ENCODE results near the gene SEC11C. TPM values are rescaled to one million over a fixed set of nuclear protein-coding genes. Genes with fewer than 3 reads are reported as not detected.

The SEC11C gene
- total RNA-seq, 1 experiment from 2014 or later: 50.6 TPM

DNA sequence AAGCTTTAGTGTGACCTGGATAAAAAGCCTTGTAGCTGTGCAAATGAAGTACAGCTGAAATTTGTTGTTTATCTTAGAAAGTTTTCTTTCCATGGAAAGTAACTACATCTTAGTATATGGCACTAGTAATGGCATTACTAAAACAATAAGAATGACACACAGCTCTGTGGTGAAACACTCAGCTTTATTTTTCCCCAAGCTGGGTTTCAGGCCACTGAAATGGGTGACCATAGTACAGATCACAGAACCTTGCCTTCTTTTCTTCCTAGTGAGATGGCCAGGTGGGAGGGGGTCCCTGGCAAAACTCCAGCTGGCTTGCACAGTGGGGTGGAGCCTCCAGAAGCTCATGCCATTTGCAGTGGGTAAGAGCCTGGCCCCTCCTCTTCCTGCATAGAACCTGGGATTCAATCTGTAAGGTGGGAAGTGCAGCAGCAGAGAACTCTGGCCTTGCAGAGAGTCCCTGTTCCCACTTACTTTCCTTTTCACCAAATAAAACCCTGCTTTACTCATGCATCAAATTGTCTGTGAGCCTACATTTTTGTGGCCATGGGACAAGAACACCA lies 62.7 kb downstream of the SEC11C start:
- H2AFZ ChIP-seq (ENCODE audit: low read length): no peak overlapping the region
- H3K27ac ChIP-seq (ENCODE audit: low read length): no peak overlapping the region
- H3F3A ChIP-seq (ENCODE audit: low read length, unreplicated experiment): no peaks in the 10 kb centered on the region
- H3K9me2 ChIP-seq (replicated peaks; ENCODE audit: low read length): no peaks in the 10 kb centered on the region
- TF ChIP-seq EZH2phosphoT487 (IDR thresholded peaks at IDR 0.05; ENCODE audit: borderline replicate concordance, low read length) (no peak), EZH2 (IDR thresholded peaks at IDR 0.05; ENCODE audit: low read length, unreplicated experiment) (no peak)
- TF ChIP-seq, protein P1, sequence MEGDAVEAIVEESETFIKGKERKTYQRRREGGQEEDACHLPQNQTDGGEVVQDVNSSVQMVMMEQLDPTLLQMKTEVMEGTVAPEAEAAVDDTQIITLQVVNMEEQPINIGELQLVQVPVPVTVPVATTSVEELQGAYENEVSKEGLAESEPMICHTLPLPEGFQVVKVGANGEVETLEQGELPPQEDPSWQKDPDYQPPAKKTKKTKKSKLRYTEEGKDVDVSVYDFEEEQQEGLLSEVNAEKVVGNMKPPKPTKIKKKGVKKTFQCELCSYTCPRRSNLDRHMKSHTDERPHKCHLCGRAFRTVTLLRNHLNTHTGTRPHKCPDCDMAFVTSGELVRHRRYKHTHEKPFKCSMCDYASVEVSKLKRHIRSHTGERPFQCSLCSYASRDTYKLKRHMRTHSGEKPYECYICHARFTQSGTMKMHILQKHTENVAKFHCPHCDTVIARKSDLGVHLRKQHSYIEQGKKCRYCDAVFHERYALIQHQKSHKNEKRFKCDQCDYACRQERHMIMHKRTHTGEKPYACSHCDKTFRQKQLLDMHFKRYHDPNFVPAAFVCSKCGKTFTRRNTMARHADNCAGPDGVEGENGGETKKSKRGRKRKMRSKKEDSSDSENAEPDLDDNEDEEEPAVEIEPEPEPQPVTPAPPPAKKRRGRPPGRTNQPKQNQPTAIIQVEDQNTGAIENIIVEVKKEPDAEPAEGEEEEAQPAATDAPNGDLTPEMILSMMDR (conservative IDR thresholded peaks at IDR 0.05; ENCODE audit: low read depth, low read length): no peak
- ChIA-PET CTCF (no interaction called here), POLR2A (ENCODE audit: unreplicated experiment) (no interaction called here)
- H3K4me3 ChIP-seq (ENCODE audit: low read length): no peak overlapping the region
- no peak overlapping the region for H3K4me2 ChIP-seq (ENCODE audit: low read length)
- no peaks in the 10 kb centered on the region for H3K9me3 ChIP-seq (ENCODE audit: low read length)
- DNase-seq (no peak), ATAC-seq (no peak)
- no peaks in the 10 kb centered on the region for H3K36me3 ChIP-seq (ENCODE audit: low read depth, low read length)
- BruUV-seq (replicated peaks): no TSS peak
- no peaks in the 10 kb centered on the region for H3K79me2 ChIP-seq (ENCODE audit: low read length)
- H3K9ac ChIP-seq (ENCODE audit: low read length): no peak overlapping the region
- peaks cover 32% of the 10 kb centered on the region for H3K27me3 ChIP-seq (ENCODE audit: low read length)
- H3K4me1 ChIP-seq (ENCODE audit: insufficient read depth, low read length): no peaks in the 10 kb centered on the region
- no peaks in the 10 kb centered on the region for H4K20me1 ChIP-seq (ENCODE audit: low read length)
- intact Hi-C loops (cut with micrococcal nuclease): no loop called here

DNA sequence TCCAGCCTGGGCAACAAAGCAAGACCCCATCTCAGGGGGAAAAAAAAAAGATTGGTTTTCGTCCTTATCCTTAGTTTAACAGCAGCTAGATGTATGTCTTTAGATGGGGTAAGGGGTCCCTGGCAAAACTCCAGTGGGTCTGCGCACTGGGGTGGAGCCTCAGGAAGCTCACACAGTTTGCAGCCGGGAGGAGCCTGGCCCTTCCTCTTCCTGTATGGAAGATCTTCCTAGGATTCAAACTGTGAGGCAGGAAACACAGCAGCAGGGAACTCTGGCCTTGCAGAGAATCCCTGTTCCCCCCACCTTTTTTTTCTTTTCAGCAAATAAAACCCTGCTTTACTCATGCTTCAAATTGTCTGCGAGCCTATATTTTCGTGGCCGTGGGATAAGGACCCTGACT lies 67.8 kb downstream of the SEC11C start:
- TF ChIP-seq, protein P1 (conservative IDR thresholded peaks at IDR 0.05; ENCODE audit: low read depth, low read length): no peak
- TF ChIP-seq EZH2 (IDR thresholded peaks at IDR 0.05; ENCODE audit: low read length, unreplicated experiment) (no peak), EZH2phosphoT487 (IDR thresholded peaks at IDR 0.05; ENCODE audit: borderline replicate concordance, low read length) (no peak)

More for the DNA sequence above, 67.8 kb downstream of the SEC11C start:
- H3K36me3 ChIP-seq (ENCODE audit: low read depth, low read length): no peaks in the 10 kb centered on the region
- H3K27ac ChIP-seq (ENCODE audit: low read length): no peak overlapping the region
- H3K27me3 ChIP-seq (ENCODE audit: low read length): peaks cover 12% of the 10 kb centered on the region; the same call in 1 of the 2 replicates
- H3K9ac ChIP-seq (ENCODE audit: low read length): no peak overlapping the region
- H3K4me3 ChIP-seq (ENCODE audit: low read length): no peak overlapping the region
- no peaks in the 10 kb centered on the region for H3F3A ChIP-seq (ENCODE audit: low read length, unreplicated experiment)
- H3K9me3 ChIP-seq (ENCODE audit: low read length): no peaks in the 10 kb centered on the region
- ChIA-PET POLR2A (ENCODE audit: unreplicated experiment) (no interaction called here), CTCF (no interaction called here)
- peaks cover 9% of the 10 kb centered on the region for H3K4me1 ChIP-seq (ENCODE audit: insufficient read depth, low read length)
- no peak for ATAC-seq
- H3K4me2 ChIP-seq (ENCODE audit: low read length): no peak overlapping the region
- H3K79me2 ChIP-seq (ENCODE audit: low read length): no peaks in the 10 kb centered on the region
- no peak for DNase-seq
- no TSS peak for BruUV-seq (replicated peaks)
- intact Hi-C loops (cut with micrococcal nuclease): no loop called here
- no peak overlapping the region for H2AFZ ChIP-seq (ENCODE audit: low read length)
- no peaks in the 10 kb centered on the region for H3K9me2 ChIP-seq (replicated peaks; ENCODE audit: low read length)
- no peaks in the 10 kb centered on the region for H4K20me1 ChIP-seq (ENCODE audit: low read length)

Other genes with a start within 250 kb of the SEC11C start
- not detected in 2 replicates for gene GRP, start 80.3 kb downstream of the SEC11C start, total RNA-seq (2014; rRNA removed)
- gene RAX, start 133.6 kb downstream of the SEC11C start, total RNA-seq (2014; rRNA removed): not detected in 2 replicates
- not detected in 2 replicates for gene CPLX4, start 178.8 kb downstream of the SEC11C start, total RNA-seq (2014; rRNA removed)
- gene LMAN1, start 219.4 kb downstream of the SEC11C start, total RNA-seq (2014; rRNA removed): 109 and 126 TPM in 2 replicates

Measured in PC-3 (cell line).